A549 (cell line): ENCODE measurements around the gene UNC79.

Experiments
- BHLHE40 ChIP-seq: IDR thresholded peaks from 2 replicates; pipeline ENCODE4 v1.6.1; 2012; ENCODE audit warnings: low read depth, low read length, inconsistent platforms
- CBX2 ChIP-seq: fragments of 200-600 bp; sonication (generic); IDR thresholded peaks from 2 replicates; pipeline ENCODE4 v1.6.1; 2016; ENCODE audit warnings: low read depth, mild to moderate bottlenecking, borderline replicate concordance
- CEBPB ChIP-seq, 2 experiments: fragments of >200 bp in 1 of 2; sonication (Bioruptor Twin) in 1 of 2; formaldehyde crosslinking in 1 of 2; IDR thresholded peaks; 2 replicates each; pipeline ENCODE4 v1.6.1; 2012 to 2016
- CHD2 ChIP-seq: fragments of 150-350 bp; IDR thresholded peaks from 2 replicates; pipeline ENCODE4 v1.6.1; 2014; ENCODE audit warnings: low read length; ENCODE audit not compliant: partially characterized antibody
- CHD4 ChIP-seq: fragments of 200-600 bp; sonication (generic); IDR thresholded peaks from 2 replicates; pipeline ENCODE4 v1.6.1; 2016; ENCODE audit warnings: antibody characterized with exemption, mild to moderate bottlenecking, borderline replicate concordance
- POLR2A ChIP-seq: IDR thresholded peaks from 2 replicates; pipeline ENCODE4 v1.6.1; 2012; ENCODE audit warnings: mild to moderate bottlenecking, low read length
- RARB ChIP-seq: fragments of 250-450 bp; sonication (Bioruptor Pico); IDR thresholded peaks from 2 replicates; pipeline ENCODE4 v1.8.0; 2021; ENCODE audit warnings: mild to moderate bottlenecking, moderate library complexity
- RNF2 ChIP-seq: fragments of 200-600 bp; sonication (generic); IDR thresholded peaks from 2 replicates; pipeline ENCODE4 v1.6.1; 2016; ENCODE audit warnings: low read depth, mild to moderate bottlenecking, antibody characterized with exemption, moderate library complexity, borderline replicate concordance
- SREBF2 ChIP-seq: fragments of 450-650 bp; IDR thresholded peaks from 2 replicates; pipeline ENCODE4 v1.6.1; 2014; ENCODE audit warnings: mild to moderate bottlenecking, moderate library complexity
- TF ChIP-seq, protein P1 (sequence below): fragments of >200 bp; sonication (Bioruptor Twin); formaldehyde crosslinking; IDR thresholded peaks from 3 replicates; pipeline ENCODE4 v1.5.1; 2016

DNA sequence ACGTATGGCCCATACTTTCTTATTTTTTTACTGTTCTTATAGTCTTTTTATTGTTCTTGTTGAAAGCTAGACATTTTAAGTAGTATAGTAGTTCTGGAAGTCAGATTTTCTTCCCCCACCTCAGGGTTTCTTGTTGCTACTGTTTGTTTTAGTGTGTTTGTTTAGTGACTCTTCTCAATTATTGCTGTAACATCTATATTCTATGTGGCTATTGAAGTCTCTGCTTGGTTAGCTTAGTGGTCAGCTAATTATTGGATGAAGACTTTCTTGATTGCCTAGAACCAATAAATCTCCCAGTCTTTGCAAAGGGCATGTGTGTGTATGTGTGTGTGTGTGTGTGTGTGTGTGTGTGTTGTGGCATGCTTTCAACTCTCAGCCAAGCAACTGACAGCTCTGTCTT lies 34.3 kb upstream of the UNC79 start:
- TF ChIP-seq, protein P1, sequence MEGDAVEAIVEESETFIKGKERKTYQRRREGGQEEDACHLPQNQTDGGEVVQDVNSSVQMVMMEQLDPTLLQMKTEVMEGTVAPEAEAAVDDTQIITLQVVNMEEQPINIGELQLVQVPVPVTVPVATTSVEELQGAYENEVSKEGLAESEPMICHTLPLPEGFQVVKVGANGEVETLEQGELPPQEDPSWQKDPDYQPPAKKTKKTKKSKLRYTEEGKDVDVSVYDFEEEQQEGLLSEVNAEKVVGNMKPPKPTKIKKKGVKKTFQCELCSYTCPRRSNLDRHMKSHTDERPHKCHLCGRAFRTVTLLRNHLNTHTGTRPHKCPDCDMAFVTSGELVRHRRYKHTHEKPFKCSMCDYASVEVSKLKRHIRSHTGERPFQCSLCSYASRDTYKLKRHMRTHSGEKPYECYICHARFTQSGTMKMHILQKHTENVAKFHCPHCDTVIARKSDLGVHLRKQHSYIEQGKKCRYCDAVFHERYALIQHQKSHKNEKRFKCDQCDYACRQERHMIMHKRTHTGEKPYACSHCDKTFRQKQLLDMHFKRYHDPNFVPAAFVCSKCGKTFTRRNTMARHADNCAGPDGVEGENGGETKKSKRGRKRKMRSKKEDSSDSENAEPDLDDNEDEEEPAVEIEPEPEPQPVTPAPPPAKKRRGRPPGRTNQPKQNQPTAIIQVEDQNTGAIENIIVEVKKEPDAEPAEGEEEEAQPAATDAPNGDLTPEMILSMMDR = no peak
- TF ChIP-seq CHD2 = no peak
- TF ChIP-seq CEBPB (IDR thresholded peaks at IDR 0.05) = no peak
- no peak for TF ChIP-seq POLR2A
- TF ChIP-seq RNF2 = no peak
- TF ChIP-seq BHLHE40 = no peak
- TF ChIP-seq CBX2 = no peak
- TF ChIP-seq CHD4 = no peak
- TF ChIP-seq RARB = no peak
- TF ChIP-seq SREBF2 = no peak
